NK-92 (cell line): ENCODE data around the gene PPP1R37.

ENCODE experiments used
- DNase-seq: peaks from one replicate; lab custom pipeline; 2025; ENCODE audit not compliant: unreplicated experiment; lab: John Stamatoyannopoulos, UW

Gene PPP1R37

GRCh38 chr19:45187421-45188100 lies 94.6 kb downstream of the PPP1R37 start:
- DNase-seq: no peak

- no peak for DNase-seq
These were observed 97.0 kb downstream of the PPP1R37 start for GRCh38 chr19:45189971-45190370.

- no peak for DNase-seq
These were observed 98.4 kb downstream of the PPP1R37 start for GRCh38 chr19:45191375-45191774.

- no peak for DNase-seq
These were observed 102.8 kb downstream of the PPP1R37 start for GRCh38 chr19:45195764-45196163.
